Prostate gland (tissue), 1 donor: Measurements from ENCODE around the gene HSPA6.

ENCODE experiments used
- POLR2A ChIP-seq: fragments of 450-650 bp; IDR thresholded peaks from one replicate; pipeline ENCODE4 v1.6.1; 2016; ENCODE audit warnings: antibody characterized with exemption, mild to moderate bottlenecking
- POLR2AphosphoS5 ChIP-seq: sonication (generic); formaldehyde crosslinking; IDR thresholded peaks from one replicate; pipeline ENCODE4 v1.6.1; 2017; ENCODE audit warnings: antibody characterized with exemption

DNA sequence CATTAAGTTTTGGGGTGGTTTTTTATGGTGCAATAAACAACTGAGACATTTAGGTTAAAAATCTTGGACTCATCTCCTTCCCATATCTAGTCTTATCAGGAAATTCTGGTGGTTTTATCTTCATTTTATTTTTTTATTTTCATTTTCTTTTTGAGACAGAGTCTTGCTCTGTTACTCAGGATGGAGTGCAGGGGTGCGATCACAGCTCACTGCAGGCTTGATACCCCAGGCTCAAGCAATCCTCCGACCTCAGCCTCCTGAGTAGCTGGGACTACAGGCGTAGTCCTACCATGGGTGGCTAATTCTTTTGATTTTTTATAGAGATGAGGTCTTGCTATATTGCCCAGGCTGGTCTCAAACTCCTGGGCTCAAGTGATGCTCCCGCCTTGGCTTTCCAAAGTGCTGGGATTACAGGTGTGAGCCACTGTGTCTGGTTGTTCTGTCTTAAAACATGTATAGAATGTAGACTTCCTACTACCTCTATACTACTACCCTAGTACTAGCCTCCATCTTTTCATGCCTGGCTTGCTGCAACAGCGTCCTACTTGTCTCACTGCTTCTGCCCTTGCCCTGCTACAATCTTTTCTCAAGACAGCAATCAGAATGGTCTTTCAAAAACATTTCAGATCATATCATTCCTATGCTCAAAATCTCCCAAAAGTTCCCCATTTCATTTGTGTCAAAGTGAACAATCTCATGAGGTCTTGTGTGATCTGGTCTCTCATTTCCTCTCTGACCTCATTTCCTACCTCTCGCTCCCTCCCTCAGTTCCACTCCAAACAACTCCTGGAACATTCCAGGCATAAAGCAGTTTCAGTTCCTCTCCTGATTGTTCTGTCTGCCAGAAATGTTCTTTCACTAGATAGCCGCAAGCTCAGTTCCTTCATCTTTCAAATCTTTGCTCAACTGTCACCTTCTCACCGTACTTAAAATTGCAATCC lies 25.0 kb upstream of the HSPA6 start:
- TF ChIP-seq POLR2AphosphoS5 (no peak), POLR2A (no peak)
